GM23338 (cell line): ENCODE data around the gene RFX4. TPM values are rescaled to one million over a fixed set of nuclear protein-coding genes. Genes with fewer than 3 reads are reported as not detected.

Source experiments
- ATAC-seq: fragments of 200-7000 bp; cut with Tn5 transposase; 3 replicates; pipeline ENCODE4 v1.9.1; 2020
- DNase-seq: peaks from one replicate; pipeline ENCODE4 v3.0.0-alpha.2; 2015; ENCODE audit warnings: low spot score
- H2AFZ ChIP-seq: fragments of 200-600 bp; sonication (generic); 2 replicates; pipeline ENCODE4 v1.8.0; 2016; ENCODE audit warnings: antibody characterized with exemption, mild to moderate bottlenecking, moderate library complexity
- H3F3A ChIP-seq: fragments of 200-600 bp; sonication (generic); replicated peaks from 2 replicates; pipeline ENCODE4 v1.8.0; 2017; ENCODE audit warnings: antibody characterized with exemption, mixed run types, low read depth
- H3K27ac ChIP-seq: fragments of 200-600 bp; sonication (generic); 2 replicates; pipeline ENCODE4 v1.6.1; 2016; ENCODE audit warnings: low read depth
- H3K27me3 ChIP-seq: fragments of 200-600 bp; sonication (generic); 2 replicates; pipeline ENCODE4 v1.8.0; 2016; ENCODE audit warnings: mild to moderate bottlenecking, mixed run types, moderate library complexity; ENCODE audit not compliant: insufficient read depth
- H3K36me3 ChIP-seq: fragments of 200-600 bp; sonication (generic); 2 replicates; pipeline ENCODE4 v1.8.0; 2016; ENCODE audit warnings: mild to moderate bottlenecking; ENCODE audit not compliant: insufficient read depth
- H3K4me1 ChIP-seq: fragments of 200-600 bp; sonication (generic); 2 replicates; pipeline ENCODE4 v1.8.0; 2016; ENCODE audit warnings: mild to moderate bottlenecking, moderate library complexity; ENCODE audit not compliant: insufficient read depth
- H3K4me2 ChIP-seq: fragments of 200-600 bp; sonication (generic); 2 replicates; pipeline ENCODE4 v1.7.1; 2017; ENCODE audit warnings: mixed run types
- H3K4me3 ChIP-seq: fragments of 200-600 bp; sonication (generic); 2 replicates; pipeline ENCODE4 v1.6.1; 2016; ENCODE audit warnings: mixed run types
- H3K79me2 ChIP-seq: fragments of 200-600 bp; sonication (generic); replicated peaks from 2 replicates; pipeline ENCODE4 v1.8.0; 2017; ENCODE audit warnings: mild to moderate bottlenecking; ENCODE audit not compliant: insufficient read depth
- H3K9me2 ChIP-seq: fragments of 200-600 bp; sonication (generic); 2 replicates; pipeline ENCODE4 v1.8.0; 2017; ENCODE audit not compliant: insufficient read depth
- H4K20me1 ChIP-seq: fragments of 200-600 bp; sonication (generic); replicated peaks from 2 replicates; pipeline ENCODE4 v1.8.0; 2017; ENCODE audit warnings: mild to moderate bottlenecking; ENCODE audit not compliant: insufficient read depth
- H3K27ac Mint-ChIP-seq: 2 replicates; pipeline ENCODE4 v1.8.0; 2020; ENCODE audit warnings: inconsistent platforms, mild to moderate bottlenecking, moderate library complexity, mixed read lengths
- H3K27me3 Mint-ChIP-seq: 3 replicates; pipeline ENCODE4 v1.8.0; 2022; ENCODE audit warnings: low read depth, mild to moderate bottlenecking, moderate library complexity, mixed read lengths, inconsistent platforms; ENCODE audit not compliant: insufficient read depth, poor library complexity
- H3K36me3 Mint-ChIP-seq: 3 replicates; pipeline ENCODE4 v1.8.0; 2021; ENCODE audit warnings: low read depth, mild to moderate bottlenecking, inconsistent platforms, moderate library complexity, mixed read lengths
- H3K4me1 Mint-ChIP-seq: 3 replicates; pipeline ENCODE4 v1.8.0; 2020; ENCODE audit warnings: mild to moderate bottlenecking, inconsistent platforms, mixed read lengths
- H3K4me3 Mint-ChIP-seq: 3 replicates; pipeline ENCODE4 v1.8.0; 2021; ENCODE audit warnings: moderate library complexity, mild to moderate bottlenecking, inconsistent platforms, mixed read lengths
- H3K9me3 Mint-ChIP-seq: 3 replicates; pipeline ENCODE4 v1.8.0; 2020; ENCODE audit warnings: moderate library complexity, mild to moderate bottlenecking, inconsistent platforms, mixed read lengths
- CREB1 ChIP-seq: fragments of 250-450 bp; sonication (Bioruptor Pico); IDR thresholded peaks from 2 replicates; pipeline ENCODE4 v1.5.0; 2020; ENCODE audit warnings: low read depth, mild to moderate bottlenecking, moderate library complexity
- ETS1 ChIP-seq: IDR thresholded peaks from 2 replicates; pipeline ENCODE4 v1.6.1; 2016; ENCODE audit warnings: antibody characterized with exemption
- EZH2 ChIP-seq: fragments of 200-600 bp; sonication (generic); IDR thresholded peaks from one replicate; pipeline ENCODE4 v1.8.0; 2017; ENCODE audit warnings: antibody characterized with exemption, mild to moderate bottlenecking, low read depth; ENCODE audit not compliant: unreplicated experiment
- EZH2phosphoT487 ChIP-seq: fragments of 200-600 bp; sonication (generic); IDR thresholded peaks from one replicate; pipeline ENCODE4 v1.8.1; 2018; ENCODE audit warnings: antibody characterized with exemption; ENCODE audit not compliant: unreplicated experiment
- JUNB ChIP-seq: IDR thresholded peaks from one replicate; pipeline ENCODE4 v1.6.1; 2016; ENCODE audit warnings: antibody characterized with exemption; ENCODE audit not compliant: unreplicated experiment
- NANOG ChIP-seq: IDR thresholded peaks from 2 replicates; pipeline ENCODE4 v1.6.1; 2016; ENCODE audit warnings: antibody characterized with exemption, borderline replicate concordance
- POLR2AphosphoS5 ChIP-seq: IDR thresholded peaks from 2 replicates; pipeline ENCODE4 v1.6.1; 2016; ENCODE audit warnings: antibody characterized with exemption, low read depth
- REST ChIP-seq: IDR thresholded peaks from one replicate; pipeline ENCODE4 v1.6.1; 2018; ENCODE audit warnings: antibody characterized with exemption; ENCODE audit not compliant: unreplicated experiment
- STAT1 ChIP-seq: IDR thresholded peaks from one replicate; pipeline ENCODE4 v1.6.1; 2016; ENCODE audit warnings: antibody characterized with exemption; ENCODE audit not compliant: unreplicated experiment
- ZNF114 ChIP-seq: fragments of 250-450 bp; sonication (Bioruptor Pico); IDR thresholded peaks from 2 replicates; pipeline ENCODE4 v1.5.0; 2020; ENCODE audit warnings: mild to moderate bottlenecking, moderate library complexity
- ZNF331 ChIP-seq: fragments of 250-450 bp; sonication (Bioruptor Pico); IDR thresholded peaks from 2 replicates; pipeline ENCODE4 v1.5.0; 2020; ENCODE audit warnings: low read depth, mild to moderate bottlenecking, moderate library complexity
- ZNF462 ChIP-seq: fragments of 250-450 bp; sonication (Bioruptor Pico); IDR thresholded peaks from 2 replicates; pipeline ENCODE4 v1.5.0; 2020; ENCODE audit warnings: mild to moderate bottlenecking, moderate library complexity
- polyA plus RNA-seq: library from polyadenylated mRNA; unstranded; fragments of >200 nt; fragmentation: Nextera tagmentation; extraction: Ambion mirVana; gene quantifications from 2 replicates; pipeline ENCODE4 v1.2.1, GENCODE V29; 2016
- total RNA-seq: library from RNA; depleted of rRNA; stranded (reverse); fragments of >200 nt; shearing (Covaris generic); gene quantifications from 2 replicates; pipeline ENCODE4 v1.2.3, GENCODE V29; 2014
- TF ChIP-seq, protein P1 (sequence below), 2 experiments: fragments of 200-600 bp in 1 of 2; sonication (generic) in 1 of 2; conservative IDR thresholded peaks; 2 replicates each; pipeline versions ENCODE4 v1.5.1 to v1.6.1; 2016 to 2017; ENCODE audit warnings: antibody characterized with exemption in 2 of 2, low read depth in 2 of 2, mild to moderate bottlenecking in 2 of 2, moderate library complexity in 1 of 2

The RFX4 gene
- total and polyA plus RNA-seq, 2 experiments from 2014 or later, result 0.23 TPM; not detected in 1

- Histone ChIP-seq H2AFZ (no peak overlapping the region), H3K36me3 (no peaks in the 10 kb centered on the region), H4K20me1 (no peaks in the 10 kb centered on the region), H3K9me2 (no peaks in the 10 kb centered on the region), H3K27me3 (peaks cover 22% of the 10 kb centered on the region), H3K79me2 (no peaks in the 10 kb centered on the region), H3K4me3 (no peak overlapping the region), H3K4me1 (peaks cover 16% of the 10 kb centered on the region), H3K4me2 (no peak overlapping the region), H3F3A (no peaks in the 10 kb centered on the region), H3K27ac (no peak overlapping the region)
- Mint-ChIP-seq H3K27me3 (peaks cover 7% of the 10 kb centered on the region), H3K9me3 (no peaks in the 10 kb centered on the region), H3K4me1 (peaks cover 25% of the 10 kb centered on the region), H3K4me3 (no peak overlapping the region), H3K36me3 (no peaks in the 10 kb centered on the region), H3K27ac (no peak overlapping the region)
- TF ChIP-seq ETS1, result no peak
- no peak for TF ChIP-seq EZH2
- no peak for TF ChIP-seq EZH2phosphoT487
- no peak for TF ChIP-seq ZNF114 (CRISPR knock-in tag)
- no peak for TF ChIP-seq ZNF331
- no peak for TF ChIP-seq STAT1
- no peak for TF ChIP-seq CREB1 (CRISPR knock-in tag)
- TF ChIP-seq, protein P1, sequence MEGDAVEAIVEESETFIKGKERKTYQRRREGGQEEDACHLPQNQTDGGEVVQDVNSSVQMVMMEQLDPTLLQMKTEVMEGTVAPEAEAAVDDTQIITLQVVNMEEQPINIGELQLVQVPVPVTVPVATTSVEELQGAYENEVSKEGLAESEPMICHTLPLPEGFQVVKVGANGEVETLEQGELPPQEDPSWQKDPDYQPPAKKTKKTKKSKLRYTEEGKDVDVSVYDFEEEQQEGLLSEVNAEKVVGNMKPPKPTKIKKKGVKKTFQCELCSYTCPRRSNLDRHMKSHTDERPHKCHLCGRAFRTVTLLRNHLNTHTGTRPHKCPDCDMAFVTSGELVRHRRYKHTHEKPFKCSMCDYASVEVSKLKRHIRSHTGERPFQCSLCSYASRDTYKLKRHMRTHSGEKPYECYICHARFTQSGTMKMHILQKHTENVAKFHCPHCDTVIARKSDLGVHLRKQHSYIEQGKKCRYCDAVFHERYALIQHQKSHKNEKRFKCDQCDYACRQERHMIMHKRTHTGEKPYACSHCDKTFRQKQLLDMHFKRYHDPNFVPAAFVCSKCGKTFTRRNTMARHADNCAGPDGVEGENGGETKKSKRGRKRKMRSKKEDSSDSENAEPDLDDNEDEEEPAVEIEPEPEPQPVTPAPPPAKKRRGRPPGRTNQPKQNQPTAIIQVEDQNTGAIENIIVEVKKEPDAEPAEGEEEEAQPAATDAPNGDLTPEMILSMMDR (conservative IDR thresholded peaks at IDR 0.05; ENCODE audit: low read depth in 2 of 2), result no peak
- no peak for TF ChIP-seq NANOG
- TF ChIP-seq POLR2AphosphoS5, result no peak
- TF ChIP-seq ZNF462 (CRISPR knock-in tag), result no peak
- no peak for TF ChIP-seq REST
- TF ChIP-seq JUNB, result no peak
- DNase-seq, result no peak
- no peak for ATAC-seq
Measured at GRCh38 chr12:106599302-106599701, 16.5 kb downstream of the RFX4 start.
